ENCODE data around the gene GTF2H4.

DNA sequence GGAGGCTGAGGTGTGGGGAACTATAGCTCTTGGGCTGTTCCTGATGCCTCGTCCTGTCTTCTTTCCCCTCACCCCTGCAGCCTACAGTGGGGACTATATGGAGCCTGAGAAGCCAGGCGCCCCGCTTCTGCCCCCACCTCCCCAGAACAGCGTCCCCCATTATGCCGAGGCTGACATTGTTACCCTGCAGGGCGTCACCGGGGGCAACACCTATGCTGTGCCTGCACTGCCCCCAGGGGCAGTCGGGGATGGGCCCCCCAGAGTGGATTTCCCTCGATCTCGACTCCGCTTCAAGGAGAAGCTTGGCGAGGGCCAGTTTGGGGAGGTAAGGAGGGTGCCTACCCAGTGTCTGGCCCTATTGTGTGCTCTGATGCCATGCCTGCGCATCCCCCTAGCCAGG lies 11.5 kb upstream of the GTF2H4 start:
- TF ChIP-seq, protein P1, sequence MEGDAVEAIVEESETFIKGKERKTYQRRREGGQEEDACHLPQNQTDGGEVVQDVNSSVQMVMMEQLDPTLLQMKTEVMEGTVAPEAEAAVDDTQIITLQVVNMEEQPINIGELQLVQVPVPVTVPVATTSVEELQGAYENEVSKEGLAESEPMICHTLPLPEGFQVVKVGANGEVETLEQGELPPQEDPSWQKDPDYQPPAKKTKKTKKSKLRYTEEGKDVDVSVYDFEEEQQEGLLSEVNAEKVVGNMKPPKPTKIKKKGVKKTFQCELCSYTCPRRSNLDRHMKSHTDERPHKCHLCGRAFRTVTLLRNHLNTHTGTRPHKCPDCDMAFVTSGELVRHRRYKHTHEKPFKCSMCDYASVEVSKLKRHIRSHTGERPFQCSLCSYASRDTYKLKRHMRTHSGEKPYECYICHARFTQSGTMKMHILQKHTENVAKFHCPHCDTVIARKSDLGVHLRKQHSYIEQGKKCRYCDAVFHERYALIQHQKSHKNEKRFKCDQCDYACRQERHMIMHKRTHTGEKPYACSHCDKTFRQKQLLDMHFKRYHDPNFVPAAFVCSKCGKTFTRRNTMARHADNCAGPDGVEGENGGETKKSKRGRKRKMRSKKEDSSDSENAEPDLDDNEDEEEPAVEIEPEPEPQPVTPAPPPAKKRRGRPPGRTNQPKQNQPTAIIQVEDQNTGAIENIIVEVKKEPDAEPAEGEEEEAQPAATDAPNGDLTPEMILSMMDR (conservative IDR thresholded peaks at IDR 0.05; ENCODE audit: low read length), result no peak
- TF ChIP-seq EZH2phosphoT487 (IDR thresholded peaks at IDR 0.05; ENCODE audit: borderline replicate concordance, low read depth, low read length), result no peak
